NCI-H187 treated with DMSO at 0.1 percent for 48 hours (cell line): ENCODE measurements around the gene RNGTT.

ENCODE experiments used
- DNase-seq: peaks from one replicate; lab custom pipeline; 2025; lab: John Stamatoyannopoulos, UW

RNGTT gene

DNA sequence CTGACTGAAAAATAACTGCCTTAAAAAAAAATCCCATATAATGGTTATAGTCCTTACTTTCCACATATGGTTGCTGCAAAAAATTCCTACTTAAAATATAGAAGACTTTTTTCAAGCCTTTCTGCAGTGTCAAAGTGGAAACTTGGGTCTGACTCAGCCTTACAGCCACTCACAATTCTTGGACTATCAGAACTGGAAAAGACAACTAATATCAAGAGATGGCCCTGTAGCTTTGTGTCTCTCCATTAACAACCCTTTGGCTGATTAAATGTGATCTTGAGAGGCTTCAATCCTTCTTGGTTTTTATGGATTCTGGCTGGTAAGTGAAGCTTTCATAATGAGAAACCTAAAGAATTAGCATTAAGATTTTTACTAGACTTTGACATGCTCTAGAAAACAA, 307.8 kb downstream of the RNGTT start:
- DNase-seq: no peak

DNA sequence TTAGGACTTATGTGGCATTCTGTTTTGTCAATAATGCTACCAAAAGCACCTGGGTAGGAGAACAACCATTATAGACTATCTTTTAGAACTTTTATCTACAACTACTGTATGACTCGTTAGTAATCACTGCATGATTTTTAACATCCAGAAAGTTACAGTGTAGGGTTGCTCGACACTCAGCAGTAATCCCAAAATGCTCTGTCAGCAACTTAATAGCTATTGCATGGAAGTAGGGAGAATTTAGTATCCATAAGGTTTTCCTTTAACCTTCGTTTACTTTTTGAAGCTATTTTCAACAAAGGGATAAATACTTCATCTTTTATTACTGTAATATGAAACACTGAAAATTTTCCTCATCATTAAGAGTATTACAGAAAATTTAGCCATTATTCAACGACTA, 309.5 kb downstream of the RNGTT start:
- DNase-seq: no peak

DNA sequence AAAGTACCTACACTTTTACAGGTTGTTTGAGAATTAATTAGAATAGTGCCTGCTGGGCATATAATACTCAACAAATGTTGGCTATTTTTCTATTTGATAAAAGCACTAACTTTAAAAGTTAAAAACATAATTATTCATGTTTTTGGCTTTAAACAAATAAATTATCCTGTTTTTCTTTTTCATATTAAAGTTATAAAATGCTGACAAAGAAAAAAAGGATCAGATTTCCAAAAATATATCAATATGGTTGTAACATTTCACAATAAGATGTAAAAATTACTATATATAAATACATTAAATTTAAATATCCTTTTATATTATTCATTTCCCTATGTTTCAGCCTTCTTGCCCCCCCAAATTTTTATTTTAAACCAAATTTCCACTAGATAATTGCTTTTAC, 312.0 kb downstream of the RNGTT start:
- no peak for DNase-seq

DNA sequence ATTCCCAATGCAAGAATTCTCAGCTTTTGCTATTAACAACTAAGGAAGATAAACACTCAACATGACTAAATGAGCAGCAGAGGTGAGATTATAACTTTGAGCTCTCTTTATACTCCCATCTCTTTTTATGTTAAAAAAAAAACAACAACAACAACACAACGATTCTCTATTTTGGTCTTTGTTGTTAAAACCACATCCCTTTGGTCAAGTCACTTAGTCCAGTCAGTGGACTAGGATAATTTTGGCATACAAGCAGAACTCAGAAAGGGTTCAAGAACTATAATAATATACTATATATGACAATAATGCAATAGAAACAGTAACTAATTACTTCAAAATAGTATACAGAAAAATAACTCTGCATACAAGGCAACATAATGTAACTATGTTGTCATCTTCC, 312.4 kb downstream of the RNGTT start:
- no peak for DNase-seq

DNA sequence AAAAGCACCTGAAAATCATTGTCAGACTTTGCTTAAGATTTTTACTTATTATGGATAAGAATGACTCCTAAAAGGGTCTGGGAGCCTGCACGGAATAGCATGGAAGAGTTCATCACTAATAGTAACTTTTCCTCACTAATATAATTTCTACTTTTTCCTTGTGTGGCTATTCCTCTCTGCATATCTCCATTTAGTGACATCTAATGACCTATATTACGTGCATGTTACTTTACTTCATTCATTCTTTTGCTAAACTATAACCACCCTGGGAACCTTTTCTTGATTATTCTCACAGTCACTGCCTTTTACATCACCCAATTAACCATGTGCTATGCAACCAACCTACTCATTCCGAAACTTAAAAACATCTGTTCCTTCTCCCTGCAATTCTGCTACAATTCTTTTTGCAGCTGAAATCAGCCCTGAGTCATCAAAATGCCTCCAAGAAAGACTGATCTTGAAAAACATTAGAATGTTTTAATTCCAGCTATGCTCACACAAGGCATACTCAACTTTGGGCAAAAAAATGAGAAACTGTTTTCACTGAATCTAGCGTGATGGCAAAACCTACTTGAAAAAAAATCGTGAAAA, 313.3 kb downstream of the RNGTT start:
- DNase-seq: no peak

DNA sequence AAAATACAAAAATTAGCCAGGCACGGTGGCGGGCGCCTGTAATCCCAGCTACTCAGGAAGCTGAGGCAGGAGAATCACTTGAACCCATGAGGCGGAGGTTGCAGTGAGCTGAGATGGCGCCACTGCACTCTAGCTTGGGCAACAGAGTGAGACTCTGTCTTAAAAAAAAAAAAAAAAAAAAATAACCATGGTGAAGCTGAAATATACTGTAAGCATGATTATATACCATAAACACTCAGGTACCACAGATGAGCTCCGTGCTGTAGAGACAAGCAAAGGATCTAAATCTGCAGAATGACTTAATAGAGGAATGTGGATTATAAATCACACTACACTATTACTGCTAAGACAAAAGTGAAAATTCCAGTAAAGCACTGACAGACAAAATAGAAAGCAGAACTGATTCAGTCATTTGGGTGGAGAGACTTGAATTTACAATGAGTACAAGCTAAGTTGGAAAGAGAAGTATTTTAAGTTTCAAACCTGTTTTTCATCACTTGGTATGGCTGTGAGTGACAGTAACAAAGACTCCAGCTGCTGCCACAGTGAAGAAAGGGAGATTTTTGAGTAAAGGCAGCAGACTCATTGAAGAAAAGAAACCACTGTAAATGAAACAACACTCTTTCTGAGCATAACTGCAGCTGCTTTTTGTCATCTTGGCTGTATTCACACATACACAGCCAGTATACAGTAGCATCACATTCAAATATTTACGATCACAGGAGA, 322.1 kb downstream of the RNGTT start:
- DNase-seq: no peak

DNA sequence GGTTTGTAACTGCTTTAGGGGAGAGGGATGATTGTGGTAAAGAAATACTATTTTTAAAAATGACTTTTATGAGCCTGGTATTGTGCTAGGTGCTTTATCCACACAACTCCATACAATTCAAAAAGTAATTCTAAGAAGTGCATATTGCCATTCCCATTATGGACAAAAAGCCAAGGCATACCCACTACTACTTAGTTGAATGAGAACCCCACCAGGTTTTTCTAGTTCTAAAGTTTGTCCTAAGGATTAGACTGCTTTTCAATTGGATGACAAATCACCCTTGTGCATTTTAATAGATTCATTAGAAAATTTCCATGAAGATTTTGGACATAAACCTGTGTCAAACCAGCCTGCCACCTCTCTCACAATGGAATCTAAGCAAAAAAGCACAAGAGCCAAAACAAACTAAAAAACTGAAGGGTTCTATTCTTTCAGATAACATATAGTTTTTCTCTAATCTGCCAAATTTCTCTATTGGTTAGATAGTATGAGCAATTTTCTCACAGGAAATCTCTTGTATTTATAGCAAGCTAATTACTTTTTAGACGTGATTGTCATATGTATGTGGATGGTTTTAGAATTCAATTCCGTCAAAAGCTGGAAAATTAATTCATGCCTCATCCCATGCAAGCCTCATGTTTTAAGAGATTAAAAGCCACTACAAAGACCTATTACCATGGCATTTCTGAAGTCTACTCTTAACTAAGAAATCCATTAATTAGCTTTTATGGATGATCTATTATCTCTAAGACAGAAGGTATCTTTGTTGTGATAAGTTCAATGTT, 325.5 kb downstream of the RNGTT start:
- DNase-seq: no peak

DNA sequence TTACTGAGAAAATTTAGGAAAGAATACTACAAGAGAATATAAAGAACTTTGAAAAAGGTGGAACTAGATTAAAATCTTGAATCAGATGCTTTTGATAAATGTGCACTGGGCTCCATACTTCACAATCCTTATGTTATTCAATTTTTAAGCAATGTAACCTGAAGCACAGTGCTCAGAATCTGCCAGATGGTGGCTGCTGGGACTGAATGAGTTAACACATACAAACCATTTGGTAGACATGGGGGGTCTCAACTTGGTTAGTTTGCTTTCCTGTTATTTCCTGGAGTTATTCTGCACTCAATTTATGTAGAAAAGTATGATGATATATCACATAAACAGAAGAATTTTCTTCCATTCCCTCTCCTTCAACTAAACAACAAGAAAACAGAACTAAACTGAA, 326.5 kb downstream of the RNGTT start:
- no peak for DNase-seq

DNA sequence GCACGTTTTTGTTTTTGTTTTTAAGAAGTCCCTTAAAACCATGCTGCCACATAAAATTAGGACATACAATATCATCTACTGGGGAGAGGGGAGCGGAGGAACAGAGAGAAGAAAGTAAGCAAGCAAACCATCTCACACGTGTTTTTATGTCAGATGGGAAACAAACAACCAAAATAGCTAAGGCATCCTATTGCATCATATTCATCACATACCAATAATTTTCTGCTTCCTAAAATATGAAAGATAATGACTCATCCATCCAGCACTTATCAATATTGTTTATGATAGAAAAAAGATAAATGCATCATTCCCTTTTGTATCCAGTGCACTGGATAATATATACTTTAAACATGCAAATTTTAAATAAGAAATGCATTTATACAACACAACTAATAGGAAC, 329.6 kb downstream of the RNGTT start:
- no peak for DNase-seq

DNA sequence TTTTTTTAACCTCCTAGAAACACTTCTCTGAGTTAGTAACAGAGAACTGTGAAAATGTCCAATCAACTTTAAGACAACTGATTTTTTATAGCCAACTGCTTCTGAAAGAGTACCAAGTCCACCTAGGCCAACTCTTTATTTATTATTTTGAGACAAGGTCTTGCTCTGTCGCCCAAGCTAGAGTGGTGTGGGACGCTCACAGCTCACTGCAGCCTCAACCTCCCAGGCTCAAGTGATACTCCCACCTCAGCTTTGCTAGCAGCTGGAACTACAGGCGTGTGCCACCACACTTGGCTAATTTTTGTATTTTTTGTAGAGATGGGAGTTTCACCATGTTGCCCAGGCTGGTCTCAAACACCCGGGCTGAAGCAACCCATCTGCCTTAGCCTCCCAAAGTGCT, 331.6 kb downstream of the RNGTT start:
- DNase-seq: no peak

DNA sequence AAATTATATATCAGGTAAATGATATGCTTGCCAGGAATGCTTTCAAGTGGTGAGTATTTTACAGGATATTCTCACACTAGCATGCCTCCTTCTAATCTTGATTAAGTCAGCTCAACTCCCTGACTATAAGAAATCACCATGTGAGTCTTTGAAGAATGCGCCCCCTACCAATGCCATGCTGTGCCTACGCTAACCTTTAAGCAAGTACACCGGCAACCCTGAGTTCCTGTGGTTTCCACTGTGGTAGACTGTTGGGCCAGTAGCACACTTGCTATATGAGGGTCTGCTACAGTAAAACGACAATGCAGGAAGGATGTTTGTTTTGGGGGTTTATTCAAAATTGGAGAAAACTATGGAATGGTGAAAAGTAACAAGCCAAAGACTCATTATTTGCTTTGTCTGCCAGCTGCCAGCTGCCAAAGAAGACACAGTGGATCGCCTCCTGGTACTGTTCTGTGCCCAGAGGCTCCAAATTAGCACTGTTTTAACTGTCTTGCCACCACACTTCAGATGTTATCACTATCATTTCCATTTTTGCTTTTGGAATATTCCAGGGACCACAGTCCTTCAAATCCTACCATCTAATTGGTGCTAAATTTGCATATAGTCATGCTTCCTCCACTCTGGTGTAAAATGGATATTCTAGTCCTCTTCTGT, 333.5 kb downstream of the RNGTT start:
- no peak for DNase-seq

DNA sequence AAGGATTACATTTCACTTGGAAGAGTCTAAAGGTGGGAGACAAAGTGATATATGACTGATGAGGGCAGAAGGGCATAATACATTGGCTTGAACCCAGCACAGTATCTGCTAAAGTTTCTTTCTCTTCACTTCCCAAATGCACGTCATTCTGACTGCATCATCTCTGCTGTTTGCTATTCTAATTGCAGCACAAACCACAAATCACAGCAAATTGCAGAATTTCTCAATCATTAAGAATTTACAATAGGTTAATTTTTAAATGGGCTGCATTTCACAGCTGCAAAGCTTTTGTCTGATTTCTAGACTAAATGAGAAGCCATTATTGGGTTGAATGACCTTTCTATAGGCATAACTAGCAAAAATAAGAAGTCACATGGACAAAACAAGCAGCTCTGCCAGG, 337.0 kb downstream of the RNGTT start:
- no peak for DNase-seq

DNA sequence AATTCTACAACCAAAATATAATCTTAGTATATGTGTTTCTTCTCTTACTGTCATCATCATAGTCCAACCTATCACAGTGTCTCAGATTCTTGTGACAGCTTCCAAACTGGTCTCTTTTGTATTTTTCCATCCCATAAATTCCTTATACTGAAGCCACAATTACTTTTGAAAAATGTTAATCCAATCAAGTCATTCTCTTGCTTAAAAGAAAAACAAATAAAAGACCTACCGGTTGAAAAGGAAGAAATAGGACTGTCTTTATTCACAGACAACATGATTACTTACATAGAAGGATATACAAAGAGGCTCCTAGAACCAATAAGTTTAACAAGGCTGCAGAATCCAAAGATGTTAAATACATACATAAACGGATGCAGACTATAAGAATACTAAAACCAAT, 339.9 kb downstream of the RNGTT start:
- no peak for DNase-seq

DNA sequence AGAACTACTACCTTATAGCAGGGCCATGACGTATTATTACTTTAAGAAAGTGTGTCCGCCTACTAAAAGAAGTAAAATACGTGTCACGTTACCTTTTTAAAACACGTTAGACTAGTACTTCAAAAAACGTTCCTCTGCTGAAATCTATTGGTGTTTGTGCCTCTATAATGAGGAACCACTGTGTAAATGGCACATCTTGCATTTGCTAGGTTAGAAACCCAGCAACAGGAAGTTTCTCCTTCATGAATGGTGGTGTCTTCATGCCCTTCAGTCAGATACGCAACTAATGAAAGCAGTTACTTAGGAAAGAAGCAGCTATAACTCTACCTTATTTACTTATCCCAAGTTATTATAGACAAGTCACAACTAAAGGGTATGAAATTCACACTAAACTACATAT, 343.5 kb downstream of the RNGTT start:
- DNase-seq: no peak

DNA sequence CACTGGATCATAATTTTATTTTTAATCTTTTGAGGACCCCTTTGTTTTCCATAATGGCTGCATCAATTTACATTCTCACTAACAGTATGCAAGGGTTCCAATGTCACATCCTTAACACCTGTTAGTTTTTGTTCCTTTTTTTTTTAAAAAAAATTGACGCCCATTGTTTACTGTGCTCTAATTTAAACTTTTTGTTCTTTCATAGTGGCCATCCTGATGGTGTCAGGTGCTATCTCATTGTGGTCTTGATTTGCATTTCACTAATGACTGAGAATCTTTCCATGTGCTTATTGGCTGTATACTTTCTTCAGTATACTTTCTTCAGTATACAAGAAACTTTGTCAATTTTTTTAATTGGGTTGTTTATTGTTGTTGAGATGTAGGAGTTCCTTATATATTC, 347.0 kb downstream of the RNGTT start:
- no peak for DNase-seq

DNA sequence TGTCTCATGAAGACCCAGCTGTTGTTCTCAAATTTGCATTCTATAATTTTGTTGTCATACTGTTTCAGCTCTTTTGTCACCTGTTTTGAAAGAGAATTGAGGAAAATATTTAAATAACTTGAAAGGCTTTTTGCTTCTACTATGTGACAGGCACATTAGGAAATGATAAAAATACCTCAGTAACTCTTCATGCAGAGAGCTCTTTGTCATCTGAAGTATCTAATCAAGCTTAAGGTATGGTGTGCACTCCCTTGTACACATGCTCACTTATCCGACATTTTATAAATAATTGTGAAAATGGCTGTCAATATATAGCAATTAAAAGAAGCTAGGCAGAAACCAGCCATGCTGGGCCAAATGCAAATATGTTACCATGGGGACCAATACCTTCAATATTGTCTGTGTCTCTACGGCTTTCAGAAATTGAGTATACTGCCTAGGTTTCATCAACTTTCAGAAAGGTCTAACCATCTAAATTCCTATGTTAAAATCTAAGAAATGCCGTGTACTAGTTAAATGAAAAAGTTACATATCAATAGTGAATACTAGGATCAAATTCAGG, 349.0 kb downstream of the RNGTT start:
- DNase-seq: no peak

DNA sequence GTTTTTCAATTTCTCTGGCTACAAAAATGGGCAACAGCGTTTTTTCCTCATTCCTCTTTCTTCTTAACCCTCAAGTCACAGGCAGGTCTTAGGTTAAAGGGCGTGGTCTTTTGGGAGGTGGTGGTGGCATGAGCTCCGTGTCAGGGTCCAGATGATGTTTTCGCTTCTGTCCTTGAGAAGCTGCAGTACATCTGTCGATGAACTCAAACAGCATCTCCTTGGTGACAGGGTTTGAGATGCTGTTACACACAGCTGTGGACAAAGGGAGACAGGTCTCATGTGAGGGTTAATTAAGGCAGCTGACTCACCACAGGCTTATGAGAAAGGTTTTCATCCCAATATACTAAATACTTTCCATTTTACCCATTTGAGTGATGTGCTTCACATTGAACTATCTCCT, 350.8 kb downstream of the RNGTT start:
- DNase-seq: no peak

DNA sequence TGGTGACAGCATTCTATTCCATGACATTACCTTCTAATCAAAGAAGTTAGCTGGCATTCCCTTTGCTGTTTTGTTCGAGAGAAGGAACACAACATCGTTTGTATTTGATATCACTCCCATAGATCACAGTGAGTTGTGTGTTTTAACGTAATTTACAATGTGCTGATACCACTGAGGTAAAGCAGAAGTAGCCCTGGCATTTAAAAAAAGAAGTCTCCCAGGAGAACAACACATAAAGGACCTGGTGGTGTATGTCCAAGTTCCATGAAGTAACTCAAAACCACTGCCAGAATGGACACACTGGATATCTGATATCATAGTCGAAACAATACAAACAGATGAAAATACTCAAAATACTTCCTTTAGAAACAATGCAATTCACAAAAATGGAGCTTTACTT, 351.7 kb downstream of the RNGTT start:
- DNase-seq: no peak

DNA sequence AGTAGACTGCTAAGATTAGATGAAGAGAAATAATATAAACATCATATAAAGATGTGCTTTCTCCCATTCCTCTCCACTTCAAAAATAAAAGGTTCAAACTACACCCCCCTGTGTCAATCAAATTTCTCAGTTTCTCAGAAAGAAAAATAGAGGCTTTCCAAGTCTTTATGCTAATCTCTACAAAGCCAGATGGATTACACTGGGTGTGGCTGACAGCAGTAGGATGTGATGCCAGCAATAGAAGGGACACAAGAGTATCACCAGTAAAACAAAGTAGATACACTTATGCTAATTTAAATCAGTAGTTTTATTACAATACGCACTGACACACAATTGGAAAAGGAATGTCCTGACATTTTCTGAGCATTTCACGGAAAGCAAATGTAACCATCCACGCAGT, 353.4 kb downstream of the RNGTT start:
- DNase-seq: no peak

DNA sequence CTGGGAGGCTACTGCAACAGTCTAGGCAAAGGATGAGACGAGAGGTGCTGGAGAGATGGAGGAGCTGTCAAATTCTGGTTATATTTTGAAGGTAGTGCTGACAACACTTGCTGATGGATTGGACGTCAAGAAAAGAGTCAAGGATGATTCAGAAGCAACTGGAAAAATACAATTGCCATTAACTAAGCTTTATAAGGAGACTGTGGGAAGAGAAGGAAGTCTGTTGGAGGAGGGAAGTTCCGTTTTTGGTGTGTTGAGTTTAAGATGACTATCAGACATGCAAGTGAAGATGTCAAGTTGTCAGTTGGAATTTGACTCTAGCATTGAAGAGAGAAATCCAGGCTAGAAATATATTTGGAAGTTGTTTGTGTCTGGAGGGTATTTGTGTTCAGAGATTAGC, 358.1 kb downstream of the RNGTT start:
- DNase-seq: no peak

DNA sequence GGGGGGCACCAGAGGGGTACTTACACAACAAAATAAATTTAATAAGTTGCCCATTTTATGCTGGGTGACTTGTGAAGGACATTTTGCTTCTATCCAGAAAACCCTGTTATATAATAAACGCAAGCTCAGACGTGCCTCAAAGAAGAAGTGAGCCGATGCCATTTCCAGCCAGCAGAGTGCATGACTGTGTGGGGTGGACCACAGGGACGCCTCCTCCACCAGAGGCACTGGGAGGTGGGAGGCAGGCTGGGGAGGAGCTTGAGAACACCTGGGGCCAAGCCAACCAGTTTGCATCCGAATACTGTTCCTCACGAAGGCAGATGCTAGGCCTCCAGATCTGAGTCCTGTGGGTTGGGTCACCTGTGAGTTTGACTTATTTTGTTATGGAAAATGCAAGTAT, 363.8 kb downstream of the RNGTT start:
- DNase-seq: no peak

DNA sequence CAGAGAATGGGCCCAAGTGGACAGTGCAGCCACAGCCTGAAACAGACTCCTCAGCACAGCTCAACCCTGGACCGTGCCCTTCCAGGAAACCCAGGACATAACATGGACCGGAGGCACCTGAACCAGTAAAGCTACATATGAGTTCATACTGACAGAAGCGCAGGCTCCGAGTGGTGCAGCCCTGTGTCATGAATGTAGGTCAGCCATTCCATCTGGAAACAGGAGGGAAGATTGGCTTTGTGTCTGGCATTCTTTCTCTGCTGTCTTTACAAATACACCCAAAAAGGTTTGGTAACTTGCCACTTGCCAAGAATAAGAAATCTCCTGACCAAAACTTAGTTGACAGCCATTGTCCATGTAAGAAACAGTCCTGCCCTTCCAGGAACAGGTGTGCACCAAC, 366.6 kb downstream of the RNGTT start:
- DNase-seq: no peak

DNA sequence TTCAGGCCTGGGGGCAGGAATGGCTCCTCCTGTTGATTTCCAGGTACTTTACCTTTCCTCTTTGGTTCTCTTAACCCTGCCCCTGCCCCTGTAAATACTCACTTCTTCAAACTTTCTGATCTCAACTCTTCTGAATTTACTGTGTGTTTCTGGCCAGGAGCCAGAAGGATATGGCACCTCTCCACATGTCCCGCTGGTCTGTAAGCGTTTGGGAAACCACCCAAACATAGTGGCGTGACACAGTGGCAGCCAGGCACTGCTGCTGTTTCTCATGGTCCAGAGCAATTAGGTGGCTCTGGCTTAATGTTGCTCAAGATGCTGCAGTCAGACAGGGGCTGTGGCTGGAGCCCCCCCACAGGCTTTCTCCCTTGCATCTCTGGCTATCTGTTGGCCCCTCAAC, 374.5 kb downstream of the RNGTT start:
- DNase-seq: no peak
